Hematopoietic multipotent progenitor cell treated with erythropoietin and hydrocortisone succinate and interleukin-3 and kit ligand, for 8 days (in vitro differentiated cells): ENCODE data around the gene MAP7.
A peak's percentile ranks its signal among the peaks of the same experiment; 100 is the strongest.
"Not testable (repeated sequence)": the region's sequence is repeated elsewhere in the genome, so short reads cannot be mapped to it uniquely, and the experiment has no call there.

Experiments used
- DNase-seq: peaks from one replicate; pipeline ENCODE4 v3.0.0-alpha.2; 2015

Gene MAP7

GRCh38 chr6:136330634-136331033 is 219.6 kb downstream of the MAP7 start:
- DNase-seq = no peak

- DNase-seq = peak; percentile 46
Measured at GRCh38 chr6:136326038-136326553, 224.1 kb downstream of the MAP7 start.

GRCh38 chr6:136324686-136325380 is 225.4 kb downstream of the MAP7 start:
- no peak for DNase-seq

GRCh38 chr6:136323431-136324112 is 226.7 kb downstream of the MAP7 start:
- no peak for DNase-seq

GRCh38 chr6:136319732-136320131 is 230.5 kb downstream of the MAP7 start:
- no peak for DNase-seq

GRCh38 chr6:136318676-136319075 is 231.5 kb downstream of the MAP7 start:
- no peak for DNase-seq

- no peak for DNase-seq
Measured at GRCh38 chr6:136317971-136318370, 232.3 kb downstream of the MAP7 start.

- peak; percentile 82 for DNase-seq
Measured at GRCh38 chr6:136317021-136317694, 233.1 kb downstream of the MAP7 start.

- no peak for DNase-seq
Measured at GRCh38 chr6:136315594-136315993, 234.6 kb downstream of the MAP7 start.

- no peak for DNase-seq
Measured at GRCh38 chr6:136312975-136313374, 237.2 kb downstream of the MAP7 start.

GRCh38 chr6:136309729-136310311 is 240.4 kb downstream of the MAP7 start:
- DNase-seq = no peak

- DNase-seq = no peak
Measured at GRCh38 chr6:136309171-136309570, 241.1 kb downstream of the MAP7 start.

GRCh38 chr6:136308469-136308868 is 241.8 kb downstream of the MAP7 start:
- not testable (repeated sequence) for DNase-seq

- DNase-seq = peak; percentile 84
Measured at GRCh38 chr6:136307351-136307750, 242.9 kb downstream of the MAP7 start.

- DNase-seq = no peak
Measured at GRCh38 chr6:136306466-136306865, 243.8 kb downstream of the MAP7 start.

GRCh38 chr6:136304410-136304809 is 245.8 kb downstream of the MAP7 start:
- DNase-seq = no peak

GRCh38 chr6:136303516-136303915 is 246.7 kb downstream of the MAP7 start:
- DNase-seq = no peak

- no peak for DNase-seq
Measured at GRCh38 chr6:136294621-136295020, 255.6 kb downstream of the MAP7 start.
